Measurements from ENCODE around the gene DIPK1B. TPM values are rescaled to one million over a fixed set of nuclear protein-coding genes. Genes with fewer than 3 reads are reported as not detected.

Gene DIPK1B
- total RNA-seq, 2 donors from 2014 or later, result 4.8 to 6.9 TPM

- no peak for TF ChIP-seq CTCF (IDR thresholded peaks at IDR 0.05)
- Histone ChIP-seq H3K9me3 (no peaks in the 10 kb centered on the region), H3K27me3 (replicated peaks; ENCODE audit: insufficient read depth) (no peaks in the 10 kb centered on the region), H3K4me1 (ENCODE audit: control insufficient read depth in 1 of 2, low read depth in 2 of 2) (no peaks in the 10 kb centered on the region), H3K36me3 (peaks cover 12% of the 10 kb centered on the region), H3K4me3 (no peak overlapping the region), H3K27ac (no peak overlapping the region)
- no peak for DNase-seq (ENCODE audit: low spot score)
- no peak for ATAC-seq (ENCODE audit: insufficient number of reproducible peaks, low FRiP score, low read depth)
Measured at GRCh38 chr9:136678624-136679023, 33.7 kb upstream of the DIPK1B start.

DNA sequence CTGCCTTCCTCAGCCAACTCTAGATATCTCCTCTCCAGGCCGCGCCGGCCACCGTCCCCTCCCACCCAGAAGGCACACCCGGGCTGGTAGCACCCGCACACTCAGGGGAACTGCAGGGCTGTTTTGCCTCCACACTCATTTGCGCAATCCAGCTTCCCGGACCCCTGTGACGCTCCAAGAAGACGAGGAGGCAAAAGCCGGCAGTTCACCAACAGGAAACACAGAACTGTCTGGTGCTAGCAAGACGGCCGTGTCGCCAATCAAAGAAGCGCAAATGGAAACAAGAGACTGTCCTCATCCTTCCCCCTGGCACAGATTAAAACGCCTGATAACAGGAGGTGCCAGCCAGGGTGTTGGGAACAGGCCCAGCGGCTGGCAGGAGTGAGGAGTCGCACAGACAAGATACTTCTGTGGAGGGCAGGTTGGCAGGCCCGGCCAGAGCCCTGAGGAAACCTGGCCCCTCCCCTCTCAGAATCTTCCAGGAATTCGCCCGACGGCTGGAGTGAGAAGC lies 32.9 kb upstream of the DIPK1B start:
- no peak overlapping the region for H3K4me3 ChIP-seq
- no peak for DNase-seq (ENCODE audit: low spot score)
- H3K4me1 ChIP-seq (ENCODE audit: control insufficient read depth in 1 of 2, low read depth in 2 of 2), result no peaks in the 10 kb centered on the region
- H3K27ac ChIP-seq, result no peak overlapping the region
- TF ChIP-seq CTCF (IDR thresholded peaks at IDR 0.05), result no peak
- no peaks in the 10 kb centered on the region for H3K27me3 ChIP-seq (replicated peaks; ENCODE audit: insufficient read depth)
- ATAC-seq (ENCODE audit: insufficient number of reproducible peaks, low FRiP score, low read depth), result no peak
- peaks cover 7% of the 10 kb centered on the region for H3K36me3 ChIP-seq
- H3K9me3 ChIP-seq, result no peaks in the 10 kb centered on the region

DNA sequence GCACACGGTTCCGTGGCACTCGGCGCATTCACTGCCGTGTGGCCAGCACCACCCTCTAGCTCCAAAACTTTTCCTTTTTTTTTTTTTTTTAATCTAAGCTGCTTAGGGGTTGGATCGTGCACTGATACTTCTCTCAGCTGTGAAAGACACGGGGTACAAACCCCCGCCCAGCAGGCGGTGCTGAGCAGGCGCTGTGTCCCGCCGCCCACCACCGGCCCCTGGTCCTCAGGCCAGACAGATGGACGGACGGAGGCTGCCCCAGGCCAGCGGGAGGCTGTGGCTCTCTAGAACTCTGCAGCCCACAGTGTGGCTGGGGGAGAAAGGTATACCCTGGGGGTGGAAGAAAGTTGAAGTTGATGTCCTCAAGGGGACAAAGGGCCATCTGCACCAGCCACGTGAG lies 31.3 kb upstream of the DIPK1B start:
- DNase-seq (ENCODE audit: low spot score) (no peak), ATAC-seq (ENCODE audit: insufficient number of reproducible peaks, low FRiP score, low read depth) (no peak)
- Histone ChIP-seq H3K4me1 (ENCODE audit: control insufficient read depth in 1 of 2, low read depth in 2 of 2) (peaks cover 7 to 13% of the 10 kb centered on the region in 2 donors), H3K4me3 (no peak overlapping the region), H3K9me3 (no peaks in the 10 kb centered on the region), H3K27me3 (replicated peaks; ENCODE audit: insufficient read depth) (no peaks in the 10 kb centered on the region), H3K36me3 (peaks cover 6% of the 10 kb centered on the region), H3K27ac (no peak overlapping the region)
- TF ChIP-seq CTCF (IDR thresholded peaks at IDR 0.05), result no peak

DNA sequence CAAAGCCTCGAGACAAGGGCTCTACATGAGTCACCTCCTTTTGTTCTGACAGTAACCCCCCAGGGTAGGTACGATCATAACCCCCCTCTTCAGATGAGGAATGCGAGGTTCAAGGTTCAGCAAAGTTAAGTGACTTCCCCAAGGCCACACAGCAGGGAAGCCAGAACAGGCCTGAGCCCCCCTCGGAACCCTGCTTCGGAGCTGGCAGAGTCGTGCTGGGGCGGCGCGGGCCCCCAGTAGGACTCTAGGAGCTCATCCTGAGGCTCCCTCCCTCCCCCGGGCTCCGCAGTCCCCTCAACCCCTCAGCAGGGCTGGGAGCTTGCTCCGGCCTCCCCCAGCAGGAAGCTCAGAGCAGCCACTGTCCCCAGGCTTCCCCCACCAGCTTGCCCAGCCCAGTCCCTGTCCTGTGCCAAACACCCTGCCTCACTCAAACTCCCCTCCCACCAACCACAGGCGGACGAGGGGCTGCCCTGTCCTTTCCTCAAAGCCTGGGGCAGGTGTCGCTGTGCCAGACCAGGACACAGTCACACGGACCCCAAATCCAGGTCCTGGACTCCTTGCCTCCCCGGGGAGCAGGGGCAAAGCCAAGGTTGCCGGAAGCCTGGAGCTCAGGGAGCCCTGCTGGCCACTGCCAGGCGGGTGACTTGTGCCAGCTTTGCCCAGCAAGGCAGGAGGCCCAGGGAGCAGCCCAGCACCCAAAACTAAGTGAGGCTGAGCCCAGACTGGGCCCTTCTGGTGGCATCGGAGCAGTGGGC lies 30.2 kb upstream of the DIPK1B start:
- no peak overlapping the region for H3K4me3 ChIP-seq
- H3K9me3 ChIP-seq, result no peaks in the 10 kb centered on the region
- no peaks in the 10 kb centered on the region for H3K27me3 ChIP-seq (replicated peaks; ENCODE audit: insufficient read depth)
- ATAC-seq (ENCODE audit: insufficient number of reproducible peaks, low FRiP score, low read depth), result no peak
- peaks cover 2% of the 10 kb centered on the region for H3K36me3 ChIP-seq
- no peak overlapping the region for H3K27ac ChIP-seq
- DNase-seq (ENCODE audit: low spot score), result no peak
- H3K4me1 ChIP-seq (ENCODE audit: control insufficient read depth in 1 of 2, low read depth in 2 of 2), result peaks cover 11 to 18% of the 10 kb centered on the region in 2 donors
- TF ChIP-seq CTCF (IDR thresholded peaks at IDR 0.05), result no peak

DNA sequence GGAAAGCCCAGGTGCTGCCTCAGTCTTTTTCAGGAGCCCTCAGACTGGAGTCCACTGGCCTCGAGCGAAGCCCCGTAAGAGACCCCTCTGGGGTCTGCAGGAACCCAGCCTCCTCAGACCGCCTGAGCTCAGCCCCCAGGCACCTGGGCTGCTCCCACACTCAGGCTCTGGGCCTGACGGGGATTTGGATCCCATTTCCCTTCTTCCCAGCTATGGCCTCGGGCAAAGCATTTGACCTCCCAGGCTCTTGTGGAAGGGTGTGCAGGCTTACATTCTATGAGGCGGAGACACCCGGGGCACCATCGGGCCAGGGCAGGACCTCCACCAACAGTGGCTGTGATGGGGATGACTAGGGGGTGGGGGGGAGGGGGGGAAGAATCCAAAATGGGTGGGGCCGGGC lies 29.7 kb upstream of the DIPK1B start:
- peaks cover 12 to 18% of the 10 kb centered on the region in 2 donors for H3K4me1 ChIP-seq (ENCODE audit: control insufficient read depth in 1 of 2, low read depth in 2 of 2)

More for the DNA sequence above, 29.7 kb upstream of the DIPK1B start:
- DNase-seq (ENCODE audit: low spot score), result no peak
- TF ChIP-seq CTCF (IDR thresholded peaks at IDR 0.05), result no peak
- no peak overlapping the region for H3K27ac ChIP-seq
- no peaks in the 10 kb centered on the region for H3K36me3 ChIP-seq
- ATAC-seq (ENCODE audit: insufficient number of reproducible peaks, low FRiP score, low read depth), result no peak
- no peaks in the 10 kb centered on the region for H3K9me3 ChIP-seq
- no peak overlapping the region for H3K4me3 ChIP-seq
- no peaks in the 10 kb centered on the region for H3K27me3 ChIP-seq (replicated peaks; ENCODE audit: insufficient read depth)

All from thoracic aorta (tissue), 2 donors.